ENCODE data around the gene DLD. TPM values are rescaled to one million over a fixed set of nuclear protein-coding genes. Genes with fewer than 3 reads are reported as not detected.

The DLD gene
- total and polyA plus RNA-seq, 2 experiments from 2014 or later = 38.1 to 76.2 TPM

DNA sequence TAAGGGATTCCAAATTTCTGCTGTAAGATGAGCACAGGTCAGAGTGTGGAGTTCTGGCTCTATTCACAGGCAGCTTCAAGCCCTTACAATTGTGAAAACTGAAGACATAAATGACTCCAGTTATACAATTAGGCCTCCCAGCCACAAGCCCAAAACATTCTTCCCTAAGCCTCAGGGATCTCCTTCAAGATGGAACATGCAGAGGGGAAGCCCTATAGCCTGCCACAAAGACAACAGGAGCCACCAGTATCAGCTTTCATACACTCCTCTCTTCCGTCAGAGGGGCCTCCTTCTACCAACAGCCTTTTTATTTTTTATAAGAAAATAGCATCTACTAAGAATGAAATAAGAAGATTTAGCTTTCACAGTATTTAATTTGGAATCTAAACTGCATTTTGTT lies 46.5 kb downstream of the DLD start (continued):
- TF ChIP-seq STAT1 (IDR thresholded peaks at IDR 0.05; ENCODE audit: unreplicated experiment) (no peak), JUNB (IDR thresholded peaks at IDR 0.05; ENCODE audit: unreplicated experiment) (no peak), ETS1 (IDR thresholded peaks at IDR 0.05) (no peak), NANOG (IDR thresholded peaks at IDR 0.05; ENCODE audit: borderline replicate concordance) (no peak), POLR2AphosphoS5 (IDR thresholded peaks at IDR 0.05; ENCODE audit: low read depth) (no peak), REST (IDR thresholded peaks at IDR 0.05; ENCODE audit: unreplicated experiment) (no peak), ZNF331 (CRISPR knock-in tag; IDR thresholded peaks at IDR 0.05; ENCODE audit: low read depth) (no peak)
- TF ChIP-seq, protein P1, sequence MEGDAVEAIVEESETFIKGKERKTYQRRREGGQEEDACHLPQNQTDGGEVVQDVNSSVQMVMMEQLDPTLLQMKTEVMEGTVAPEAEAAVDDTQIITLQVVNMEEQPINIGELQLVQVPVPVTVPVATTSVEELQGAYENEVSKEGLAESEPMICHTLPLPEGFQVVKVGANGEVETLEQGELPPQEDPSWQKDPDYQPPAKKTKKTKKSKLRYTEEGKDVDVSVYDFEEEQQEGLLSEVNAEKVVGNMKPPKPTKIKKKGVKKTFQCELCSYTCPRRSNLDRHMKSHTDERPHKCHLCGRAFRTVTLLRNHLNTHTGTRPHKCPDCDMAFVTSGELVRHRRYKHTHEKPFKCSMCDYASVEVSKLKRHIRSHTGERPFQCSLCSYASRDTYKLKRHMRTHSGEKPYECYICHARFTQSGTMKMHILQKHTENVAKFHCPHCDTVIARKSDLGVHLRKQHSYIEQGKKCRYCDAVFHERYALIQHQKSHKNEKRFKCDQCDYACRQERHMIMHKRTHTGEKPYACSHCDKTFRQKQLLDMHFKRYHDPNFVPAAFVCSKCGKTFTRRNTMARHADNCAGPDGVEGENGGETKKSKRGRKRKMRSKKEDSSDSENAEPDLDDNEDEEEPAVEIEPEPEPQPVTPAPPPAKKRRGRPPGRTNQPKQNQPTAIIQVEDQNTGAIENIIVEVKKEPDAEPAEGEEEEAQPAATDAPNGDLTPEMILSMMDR (conservative IDR thresholded peaks at IDR 0.05; ENCODE audit: low read depth in 2 of 2) = no peak

DNA sequence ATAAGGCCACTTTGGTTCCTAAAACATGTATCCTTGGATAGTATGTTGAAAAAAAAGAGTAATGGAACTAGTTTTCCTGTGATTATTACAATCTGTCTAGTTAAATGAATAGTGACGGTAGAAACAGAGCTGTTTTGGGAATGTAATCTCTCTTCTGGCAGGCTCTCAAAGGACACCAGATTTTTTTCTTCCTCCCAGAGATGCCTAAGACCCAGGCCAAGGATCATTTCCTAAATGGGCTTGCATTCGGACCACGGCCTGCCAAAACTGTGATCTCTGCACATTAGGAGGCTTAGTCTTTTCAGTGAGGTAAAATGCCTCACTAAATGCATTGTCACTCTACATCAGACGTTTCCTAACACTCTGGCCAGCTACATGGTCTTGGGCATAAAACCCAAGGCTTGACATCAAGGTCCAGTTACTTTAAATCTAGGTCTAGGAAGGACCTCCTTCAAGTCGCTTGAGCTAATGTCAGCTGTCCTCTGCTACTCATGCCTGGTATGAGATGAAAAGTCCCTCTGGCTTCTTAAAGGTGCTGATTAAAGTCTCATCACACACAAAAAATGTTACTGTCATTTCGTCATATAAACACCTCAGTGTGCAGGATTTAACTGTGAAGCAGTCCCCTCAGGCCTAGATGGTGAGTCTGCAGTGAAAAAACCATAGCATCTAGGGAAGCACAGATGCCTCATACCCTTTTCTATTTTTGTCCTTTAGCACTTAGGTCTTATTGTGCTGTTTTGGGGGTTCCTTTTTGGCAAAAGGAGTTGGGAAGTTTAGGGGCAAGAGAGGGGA lies 47.7 kb downstream of the DLD start:
- H3K36me3 ChIP-seq (ENCODE audit: insufficient read depth) = peaks cover 5% of the 10 kb centered on the region
- H3K79me2 ChIP-seq (replicated peaks; ENCODE audit: insufficient read depth) = no peaks in the 10 kb centered on the region
- TF ChIP-seq ZNF331 (CRISPR knock-in tag; IDR thresholded peaks at IDR 0.05; ENCODE audit: low read depth) (no peak), CREB1 (CRISPR knock-in tag; IDR thresholded peaks at IDR 0.05; ENCODE audit: low read depth) (no peak), POLR2AphosphoS5 (IDR thresholded peaks at IDR 0.05; ENCODE audit: low read depth) (no peak), EZH2 (IDR thresholded peaks at IDR 0.05; ENCODE audit: low read depth, unreplicated experiment) (no peak), ZNF114 (CRISPR knock-in tag; IDR thresholded peaks at IDR 0.05) (no peak)
- H4K20me1 ChIP-seq (replicated peaks; ENCODE audit: insufficient read depth) = no peaks in the 10 kb centered on the region
- H3K4me1 Mint-ChIP-seq = peaks cover 37% of the 10 kb centered on the region
- no peaks in the 10 kb centered on the region for H3K27me3 ChIP-seq (ENCODE audit: insufficient read depth)
- no peak overlapping the region for H3K4me2 ChIP-seq
- no peak overlapping the region for H3K27ac Mint-ChIP-seq
- no peak overlapping the region for H2AFZ ChIP-seq
- H3K4me1 ChIP-seq (ENCODE audit: insufficient read depth) = peaks cover 40% of the 10 kb centered on the region
- H3F3A ChIP-seq (replicated peaks; ENCODE audit: low read depth) = no peaks in the 10 kb centered on the region; the same call in 1 of the 2 replicates
- H3K4me3 Mint-ChIP-seq = no peak overlapping the region
- no peak for ATAC-seq
- H3K27ac ChIP-seq (ENCODE audit: low read depth) = no peak overlapping the region
- no peaks in the 10 kb centered on the region for H3K9me2 ChIP-seq (ENCODE audit: insufficient read depth)
- H3K36me3 Mint-ChIP-seq (ENCODE audit: low read depth) = peaks cover 5% of the 10 kb centered on the region; the same call in 2 of the 3 replicates
- no peak overlapping the region for H3K4me3 ChIP-seq
- H3K27me3 Mint-ChIP-seq (ENCODE audit: insufficient read depth, low read depth, poor library complexity) = no peaks in the 10 kb centered on the region
- no peaks in the 10 kb centered on the region for H3K9me3 Mint-ChIP-seq
- no peak for DNase-seq (ENCODE audit: low spot score)

Measured in GM23338 (cell line).